ENCODE results near the gene SOX18.

The SOX18 gene

GRCh38 chr20:64000906-64001305 is 48.5 kb downstream of the SOX18 start:
- no peak for ATAC-seq
- H3K27me3 Mint-ChIP-seq: no peaks in the 10 kb centered on the region
- H3K27ac Mint-ChIP-seq: no peak overlapping the region
- H3K4me1 Mint-ChIP-seq: peaks cover 22% of the 10 kb centered on the region
- H3K36me3 Mint-ChIP-seq (ENCODE audit: low read depth): peaks cover 43% of the 10 kb centered on the region
- no peaks in the 10 kb centered on the region for H3K9me3 Mint-ChIP-seq
- no peak for DNase-seq
- H3K4me3 Mint-ChIP-seq: no peak overlapping the region
